Activated T-helper 1 cell treated with Interleukin-2 at 50 U/mL for 16 hours (primary cell): ENCODE data around the gene CLNS1A.
"Not testable (repeated sequence)": the region's sequence is repeated elsewhere in the genome, so short reads cannot be mapped to it uniquely, and the experiment has no call there.

Experiments
- DNase-seq: peaks from one replicate; pipeline ENCODE4 v3.0.0-alpha.2; 2020; ENCODE audit warnings: low read depth

Gene CLNS1A

GRCh38 chr11:77637345-77638165, at the start of gene CLNS1A:
Gene CLNS1A, minus strand, starts transcription at chr11:77637794. Its CDS starts 80 bp downstream, at chr11:77637714.
- peak; percentile 63 for DNase-seq

- DNase-seq: no peak
Measured at GRCh38 chr11:77687088-77687487, 49.5 kb upstream of the CLNS1A start.

- no peak for DNase-seq
Measured at GRCh38 chr11:77677138-77677537, 39.5 kb upstream of the CLNS1A start.

- DNase-seq: no peak
Measured at GRCh38 chr11:77672264-77672663, 34.7 kb upstream of the CLNS1A start.

- DNase-seq: no peak
Measured at GRCh38 chr11:77669848-77670511, 32.4 kb upstream of the CLNS1A start.

GRCh38 chr11:77668760-77669159, 31.2 kb upstream of the CLNS1A start:
- DNase-seq: no peak

- no peak for DNase-seq
Measured at GRCh38 chr11:77665240-77665965, 27.8 kb upstream of the CLNS1A start.

GRCh38 chr11:77661670-77662069, 24.1 kb upstream of the CLNS1A start:
- no peak for DNase-seq

- DNase-seq: no peak
Measured at GRCh38 chr11:77660947-77661346, 23.4 kb upstream of the CLNS1A start.

GRCh38 chr11:77658213-77659013, 20.8 kb upstream of the CLNS1A start:
- no peak for DNase-seq

- DNase-seq: no peak
Measured at GRCh38 chr11:77656362-77656761, 18.8 kb upstream of the CLNS1A start.

GRCh38 chr11:77654770-77655434, 17.3 kb upstream of the CLNS1A start:
- DNase-seq: no peak

- DNase-seq: no peak
Measured at GRCh38 chr11:77650123-77650522, 12.5 kb upstream of the CLNS1A start.

GRCh38 chr11:77647654-77648305, 10.2 kb upstream of the CLNS1A start:
- DNase-seq: no peak

GRCh38 chr11:77644887-77645286, 7.3 kb upstream of the CLNS1A start:
- DNase-seq: no peak

- no peak for DNase-seq
Measured at GRCh38 chr11:77642228-77642627, 4.6 kb upstream of the CLNS1A start.

- no peak for DNase-seq
Measured at GRCh38 chr11:77636731-77637344, 756 bp downstream of the CLNS1A start.

- DNase-seq: not testable (repeated sequence)
Measured at GRCh38 chr11:77633926-77634325, 3.7 kb downstream of the CLNS1A start.

- DNase-seq: no peak
Measured at GRCh38 chr11:77630157-77630710, 7.4 kb downstream of the CLNS1A start.

GRCh38 chr11:77619576-77620198, 17.9 kb downstream of the CLNS1A start:
- DNase-seq: no peak
